HG03139 (cell line): ENCODE measurements around the gene YAP1.

Source experiments
- ATAC-seq: cut with Tn5 transposase; IDR thresholded peaks from one replicate; pipeline ENCODE4 v1.9.1; 2021; ENCODE audit not compliant: unreplicated experiment

The YAP1 gene

DNA sequence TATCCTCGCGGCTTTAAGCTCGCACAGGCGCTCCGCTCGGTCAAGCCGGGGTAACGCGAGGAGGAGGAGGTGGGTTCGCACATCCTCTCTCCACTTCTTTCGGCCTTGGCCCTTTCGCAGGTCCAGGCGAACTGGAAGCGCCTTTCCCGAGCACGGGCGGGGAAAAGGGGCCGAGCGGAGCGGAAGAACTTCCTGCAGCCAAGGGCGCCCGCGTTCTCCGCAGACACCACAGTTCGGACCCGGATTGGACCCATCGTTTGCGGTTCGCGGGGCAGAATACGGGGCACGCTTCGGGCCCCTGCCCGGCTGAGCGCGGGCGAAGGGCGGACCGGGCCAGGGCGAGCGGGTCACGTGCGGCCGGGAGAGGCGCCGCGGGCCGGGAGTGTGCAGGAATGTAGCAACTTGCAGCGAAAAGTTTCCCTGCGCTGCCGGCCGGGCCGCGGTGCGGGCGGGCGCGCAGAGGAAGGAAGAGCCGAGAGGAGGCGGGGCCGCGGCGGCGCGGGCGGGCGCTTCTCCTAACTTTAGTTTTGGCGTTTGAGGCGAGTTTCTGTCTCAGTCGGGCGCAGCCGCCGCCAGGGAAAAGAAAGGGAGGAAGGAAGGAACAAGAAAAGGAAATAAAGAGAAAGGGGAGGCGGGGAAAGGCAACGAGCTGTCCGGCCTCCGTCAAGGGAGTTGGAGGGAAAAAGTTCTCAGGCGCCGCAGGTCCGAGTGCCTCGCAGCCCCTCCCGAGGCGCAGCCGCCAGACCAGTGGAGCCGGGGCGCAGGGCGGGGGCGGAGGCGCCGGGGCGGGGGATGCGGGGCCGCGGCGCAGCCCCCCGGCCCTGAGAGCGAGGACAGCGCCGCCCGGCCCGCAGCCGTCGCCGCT lies at the start of gene YAP1:
Gene YAP1, plus strand, starts transcription at position 552 of the 865 bp plus-strand sequence. CDS start 402 bp downstream, outside the sequence.
- ATAC-seq, result peak; percentile 86

DNA sequence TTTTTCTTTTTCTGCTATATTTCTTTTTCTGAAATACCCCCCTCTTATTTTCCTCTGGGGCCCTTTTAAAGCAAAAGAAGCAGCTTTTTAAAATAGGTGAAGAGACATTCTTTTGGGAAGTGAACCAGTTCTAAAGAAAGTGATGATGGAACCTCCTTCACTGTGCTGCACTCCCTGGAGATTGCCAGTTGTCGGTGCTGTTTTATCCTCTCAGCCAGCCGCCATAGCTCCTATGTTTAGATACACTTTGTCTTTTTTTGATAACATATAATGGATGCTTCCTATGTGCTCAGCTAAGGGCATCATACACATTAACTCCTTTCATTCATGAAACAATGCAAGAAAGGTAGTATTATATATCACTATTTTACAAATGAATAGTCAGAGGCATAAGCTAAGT lies 49.0 kb upstream of the YAP1 start:
- ATAC-seq, result no peak

DNA sequence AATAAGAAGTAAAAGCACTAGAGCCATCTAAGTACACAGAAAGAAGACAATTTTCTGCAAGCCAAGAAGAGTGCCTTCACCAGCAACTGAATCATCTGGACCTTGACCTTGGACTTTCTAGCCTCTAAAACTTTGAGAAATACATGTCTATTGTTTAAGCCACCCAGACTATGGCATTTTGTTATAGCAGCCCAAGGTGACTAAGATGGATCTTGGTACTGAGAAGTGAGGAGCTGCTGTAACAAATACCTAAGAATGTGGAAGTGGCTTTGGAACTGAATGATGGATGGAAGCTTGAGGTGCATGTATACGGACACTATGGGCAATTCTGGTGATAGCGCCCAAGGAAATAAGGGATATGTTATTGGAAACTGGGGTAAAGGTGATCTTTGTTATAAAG lies 48.1 kb upstream of the YAP1 start:
- ATAC-seq, result no peak

DNA sequence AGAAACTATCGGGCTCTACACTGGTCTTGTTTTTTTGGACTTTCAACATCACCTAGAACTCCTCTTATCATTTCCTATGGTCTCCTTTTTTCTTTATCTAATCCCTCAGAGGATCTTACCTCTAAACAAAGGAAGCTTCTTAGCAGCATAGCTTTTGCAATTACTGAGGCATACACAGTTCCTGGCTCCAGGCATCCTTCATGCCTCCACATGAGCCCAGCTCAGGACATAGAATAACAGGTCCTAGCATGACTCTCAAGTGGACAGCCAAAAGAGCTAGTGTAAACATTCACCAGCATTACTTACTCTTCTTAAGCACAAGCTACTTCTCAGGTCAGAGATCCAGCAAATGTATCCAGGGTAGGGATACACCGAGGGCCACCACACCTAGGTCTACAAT lies 45.9 kb upstream of the YAP1 start:
- ATAC-seq, result no peak

DNA sequence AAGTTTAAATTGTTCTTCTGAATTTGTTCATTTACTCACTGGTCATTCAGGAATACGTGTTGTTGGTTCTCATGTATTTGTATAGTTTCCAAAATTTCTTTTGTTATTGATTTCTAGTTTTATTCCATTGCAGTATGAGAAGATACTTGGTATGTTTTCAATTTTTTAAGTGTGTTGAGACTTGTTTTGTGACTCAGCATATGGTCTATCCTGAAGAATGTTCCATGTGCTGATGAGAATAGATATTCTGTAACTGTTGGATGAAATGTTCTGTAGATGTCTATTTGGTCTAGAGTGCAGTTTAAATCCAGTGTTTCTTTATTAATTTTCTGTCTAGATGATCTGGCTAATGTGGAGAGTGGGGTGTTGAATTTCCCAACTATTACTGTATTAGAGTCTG lies 39.5 kb upstream of the YAP1 start:
- no peak for ATAC-seq

DNA sequence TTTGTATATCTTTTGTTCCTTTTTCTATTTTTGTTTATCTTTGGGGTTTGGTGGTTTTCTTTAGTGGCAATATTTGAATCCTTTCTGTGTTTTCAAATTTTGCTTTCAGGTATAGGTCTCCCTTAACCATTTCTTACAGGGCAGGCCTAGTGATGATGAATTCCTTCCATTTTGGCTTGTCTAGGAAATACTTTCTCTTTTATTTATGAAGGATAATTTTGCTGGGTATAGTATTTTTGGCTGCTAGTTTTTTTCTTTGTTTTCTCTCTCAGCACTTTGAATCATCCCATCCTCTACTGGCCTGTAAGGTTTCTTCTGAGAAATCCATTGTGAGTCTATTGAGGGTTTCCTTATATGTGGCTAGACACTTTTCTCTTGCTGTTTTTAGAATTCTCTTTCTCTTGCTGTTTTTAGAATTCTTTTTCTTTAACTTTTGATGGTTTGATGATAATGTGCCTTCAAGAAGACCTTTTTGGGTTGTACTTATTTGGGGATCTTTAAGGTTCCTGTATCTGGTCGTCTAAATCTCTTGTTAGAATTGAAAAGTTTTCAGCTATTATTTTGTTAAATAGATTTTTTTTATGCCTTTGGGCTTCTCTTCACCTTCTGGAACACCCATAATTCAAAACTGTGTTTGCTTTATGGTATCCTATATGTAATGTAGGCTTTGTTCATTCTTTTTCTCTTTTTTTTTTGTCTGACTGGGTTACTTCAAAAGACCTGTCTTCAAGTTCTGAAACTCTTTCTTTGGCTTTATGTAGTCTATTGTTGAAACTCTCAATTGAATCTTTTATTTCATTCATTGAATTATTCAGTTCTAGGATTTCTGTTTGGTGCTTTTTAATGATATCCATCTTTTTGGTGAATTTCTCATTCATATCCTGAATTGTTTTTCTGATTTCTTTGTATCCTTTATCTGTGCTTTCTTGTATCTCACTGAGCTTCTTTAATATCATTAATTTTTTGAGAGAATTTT lies 38.5 kb upstream of the YAP1 start:
- no peak for ATAC-seq

DNA sequence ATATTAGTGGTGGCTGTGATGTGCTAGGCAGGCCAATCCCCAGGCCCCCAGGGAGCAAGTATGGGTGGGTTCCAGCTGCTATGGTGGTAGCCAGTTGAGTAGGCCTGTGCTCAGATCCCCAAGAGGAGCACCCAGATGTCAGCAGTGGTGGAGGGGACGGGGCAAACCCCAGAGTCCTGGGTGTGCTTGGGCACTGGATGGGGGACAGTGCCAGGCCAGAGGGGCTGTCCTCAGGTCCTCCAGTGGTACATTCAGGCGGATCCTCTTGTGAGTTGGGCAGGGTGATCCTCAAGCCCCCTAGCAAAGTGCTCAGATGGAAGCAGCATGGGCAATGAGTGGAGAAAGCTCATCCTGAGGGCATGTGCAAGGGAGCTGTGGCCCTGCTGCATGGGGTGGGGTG lies 37.0 kb upstream of the YAP1 start:
- ATAC-seq, result no peak

DNA sequence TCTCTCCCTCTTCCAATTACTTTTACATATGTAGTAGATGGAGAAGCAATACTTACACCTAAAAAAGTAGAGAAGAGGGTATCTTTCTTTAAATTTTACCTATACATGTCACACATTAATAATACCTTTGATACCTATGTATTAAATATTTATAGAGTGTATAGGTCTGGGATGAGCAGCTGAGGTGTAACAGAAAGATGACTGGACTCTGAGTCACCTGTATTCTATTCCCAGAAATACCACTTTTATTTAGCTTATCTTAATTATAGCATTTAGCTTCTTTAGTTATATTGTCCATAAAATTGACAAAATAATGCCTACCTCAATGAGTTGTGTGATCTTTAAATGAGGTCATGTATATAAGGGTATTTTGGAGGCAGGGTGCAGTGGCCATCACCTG lies 30.6 kb upstream of the YAP1 start:
- no peak for ATAC-seq

DNA sequence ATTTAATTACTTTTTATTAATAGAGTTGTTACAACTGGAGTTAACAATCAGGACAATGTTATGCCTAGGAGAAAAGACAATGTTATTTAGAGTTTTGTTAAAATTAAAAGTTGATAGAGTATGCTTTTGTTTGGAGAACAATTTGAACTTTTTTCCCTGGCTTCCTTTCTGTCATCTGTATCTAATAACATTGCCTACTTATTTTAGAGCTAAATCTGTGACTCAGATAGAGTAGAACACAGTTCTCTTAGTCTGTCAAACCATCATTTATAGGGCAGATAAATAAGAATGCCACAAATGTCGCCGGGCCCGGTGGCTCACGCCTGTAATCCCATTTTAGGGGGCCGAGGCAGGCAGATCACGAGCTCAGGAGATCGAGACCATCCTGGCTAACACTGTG lies 28.9 kb upstream of the YAP1 start:
- ATAC-seq, result no peak

DNA sequence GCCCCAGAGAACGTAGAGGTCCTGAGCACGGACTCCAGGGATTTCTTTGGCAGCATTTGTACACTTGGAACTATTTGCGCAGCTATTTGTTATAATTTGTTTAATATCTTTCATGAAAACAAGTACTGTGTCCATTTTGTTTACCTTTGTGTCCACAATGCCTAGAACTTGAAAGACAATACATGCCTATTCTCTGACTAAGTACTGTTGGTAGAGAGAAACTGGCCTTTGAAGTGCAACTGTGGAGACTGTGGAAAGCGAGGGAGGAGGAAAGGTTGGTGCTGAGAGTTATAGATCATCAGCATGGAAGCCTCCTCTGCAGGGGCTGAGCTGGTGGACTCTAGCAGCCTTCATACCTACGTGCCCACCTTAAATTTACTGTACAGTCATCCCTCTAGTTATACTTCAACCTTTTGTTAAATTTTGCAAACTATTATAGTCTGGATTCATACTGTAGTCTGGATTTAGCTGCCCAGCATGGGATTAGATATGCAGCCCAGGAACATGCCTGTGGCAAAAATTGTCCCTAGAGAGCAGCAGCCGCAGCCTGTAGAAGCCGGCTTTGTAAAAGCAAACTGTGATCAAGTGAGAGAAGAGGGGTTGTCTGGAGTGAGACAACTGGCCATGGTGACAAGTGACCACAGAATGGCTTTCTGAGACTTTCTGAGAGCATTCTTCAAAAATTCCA lies 24.2 kb upstream of the YAP1 start:
- ATAC-seq, result no peak

DNA sequence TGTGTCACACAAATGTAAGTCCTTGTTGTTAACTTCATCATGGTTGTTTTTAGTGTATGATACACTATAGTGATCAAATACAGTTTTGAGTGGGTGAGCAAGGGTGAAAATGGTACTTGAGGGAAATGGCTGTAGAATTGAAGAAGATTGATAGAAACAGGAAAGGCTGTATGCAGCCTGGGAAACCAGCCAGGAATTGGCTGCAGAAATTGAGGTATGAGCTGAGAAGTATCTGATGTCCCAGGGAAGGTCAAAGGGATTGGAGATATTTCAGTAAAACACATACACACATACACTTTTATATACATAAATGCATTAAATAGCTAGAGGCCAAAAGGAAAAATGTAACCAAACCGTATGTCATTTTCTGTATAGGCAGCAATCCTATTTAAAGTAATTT lies 13.1 kb upstream of the YAP1 start:
- no peak for ATAC-seq

DNA sequence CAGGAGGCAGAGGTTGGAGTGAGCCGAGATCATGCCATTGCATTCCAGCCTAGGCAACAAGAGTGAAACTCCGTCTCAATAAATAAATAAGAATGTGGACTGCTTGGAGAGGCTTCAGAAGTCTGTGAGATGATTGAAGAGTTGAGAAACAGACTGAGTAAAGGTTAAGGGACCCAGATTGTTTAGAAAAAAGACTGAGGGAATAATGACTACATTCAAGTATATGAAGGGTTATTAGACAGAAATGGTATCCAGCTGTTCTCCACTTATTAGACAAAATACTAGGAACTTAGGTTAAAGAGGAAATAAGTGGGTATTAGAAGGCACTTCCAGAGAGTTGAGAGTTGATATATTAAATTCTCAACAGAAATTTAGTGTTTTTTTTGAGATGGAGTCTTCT lies 10.5 kb upstream of the YAP1 start:
- ATAC-seq, result no peak

DNA sequence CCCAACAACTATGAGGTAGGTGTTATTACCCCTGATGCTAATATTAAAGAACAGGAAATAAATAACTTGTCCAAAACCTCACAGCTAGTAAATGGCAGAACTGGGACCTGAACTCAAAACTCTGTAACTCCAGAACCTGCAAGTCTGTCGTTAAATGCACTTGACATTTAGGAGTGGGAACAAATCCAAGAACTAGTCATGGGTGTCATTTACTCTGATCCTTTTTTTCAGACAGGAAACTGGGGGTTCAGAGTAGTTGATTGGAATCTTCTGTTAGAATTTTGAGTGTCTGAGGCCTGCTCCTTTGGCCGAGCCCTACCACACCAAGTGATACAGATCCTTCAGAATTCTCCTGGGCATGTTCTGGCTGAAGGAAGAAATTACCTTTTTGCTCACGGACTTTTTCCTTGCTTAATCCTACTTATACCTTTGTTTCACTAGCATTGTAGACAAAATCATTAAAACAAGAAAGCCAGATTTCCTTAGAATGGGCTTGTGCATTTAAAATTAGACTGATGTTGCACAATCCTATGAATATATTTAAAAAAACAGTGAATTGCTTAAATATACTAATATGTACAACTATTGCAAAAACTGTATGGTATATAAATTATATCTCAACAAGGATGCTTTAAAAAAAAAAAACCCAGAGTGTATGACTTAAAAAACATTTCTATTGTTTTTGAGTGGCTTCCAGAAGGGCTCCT lies 1.4 kb upstream of the YAP1 start:
- ATAC-seq, result no peak

DNA sequence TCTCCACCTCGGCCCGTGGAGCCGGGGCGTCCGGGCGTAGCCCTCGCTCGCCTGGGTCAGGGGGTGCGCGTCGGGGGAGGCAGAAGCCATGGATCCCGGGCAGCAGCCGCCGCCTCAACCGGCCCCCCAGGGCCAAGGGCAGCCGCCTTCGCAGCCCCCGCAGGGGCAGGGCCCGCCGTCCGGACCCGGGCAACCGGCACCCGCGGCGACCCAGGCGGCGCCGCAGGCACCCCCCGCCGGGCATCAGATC lies 439 bp downstream of the YAP1 start:
- peak; percentile 3 for ATAC-seq

DNA sequence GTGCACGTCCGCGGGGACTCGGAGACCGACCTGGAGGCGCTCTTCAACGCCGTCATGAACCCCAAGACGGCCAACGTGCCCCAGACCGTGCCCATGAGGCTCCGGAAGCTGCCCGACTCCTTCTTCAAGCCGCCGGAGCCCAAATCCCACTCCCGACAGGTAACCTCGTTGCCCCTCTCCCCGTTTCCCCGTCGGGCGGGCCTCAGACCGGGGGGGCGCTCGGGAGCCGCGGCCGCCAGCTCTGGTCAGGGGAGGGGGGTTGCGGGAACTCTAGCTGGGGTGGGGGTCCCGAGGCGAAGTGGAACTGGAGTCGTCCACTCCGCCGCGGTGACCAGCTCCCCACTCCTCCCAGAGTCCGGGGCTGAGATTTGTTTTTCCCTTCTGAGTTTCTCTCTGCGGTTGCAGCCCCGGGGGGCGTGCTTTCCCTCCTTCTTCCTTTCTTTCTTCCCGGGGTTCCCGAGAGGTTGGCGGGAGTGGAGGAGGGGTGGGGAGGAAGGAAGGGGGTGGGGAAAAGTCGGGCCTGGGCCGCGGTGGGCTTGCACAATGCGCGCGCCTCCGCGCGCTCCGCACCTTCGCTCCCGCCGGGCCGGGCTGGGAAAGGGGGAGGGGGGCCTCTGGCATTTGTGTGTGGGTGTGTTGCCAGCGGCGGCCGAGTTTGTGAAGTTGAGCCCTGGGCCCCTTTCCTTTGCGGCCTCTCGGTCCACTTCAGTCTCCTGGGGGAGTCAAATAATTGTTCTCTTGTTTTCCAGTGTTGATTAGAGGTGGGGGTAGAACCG lies 952 bp downstream of the YAP1 start:
- ATAC-seq, result no peak

DNA sequence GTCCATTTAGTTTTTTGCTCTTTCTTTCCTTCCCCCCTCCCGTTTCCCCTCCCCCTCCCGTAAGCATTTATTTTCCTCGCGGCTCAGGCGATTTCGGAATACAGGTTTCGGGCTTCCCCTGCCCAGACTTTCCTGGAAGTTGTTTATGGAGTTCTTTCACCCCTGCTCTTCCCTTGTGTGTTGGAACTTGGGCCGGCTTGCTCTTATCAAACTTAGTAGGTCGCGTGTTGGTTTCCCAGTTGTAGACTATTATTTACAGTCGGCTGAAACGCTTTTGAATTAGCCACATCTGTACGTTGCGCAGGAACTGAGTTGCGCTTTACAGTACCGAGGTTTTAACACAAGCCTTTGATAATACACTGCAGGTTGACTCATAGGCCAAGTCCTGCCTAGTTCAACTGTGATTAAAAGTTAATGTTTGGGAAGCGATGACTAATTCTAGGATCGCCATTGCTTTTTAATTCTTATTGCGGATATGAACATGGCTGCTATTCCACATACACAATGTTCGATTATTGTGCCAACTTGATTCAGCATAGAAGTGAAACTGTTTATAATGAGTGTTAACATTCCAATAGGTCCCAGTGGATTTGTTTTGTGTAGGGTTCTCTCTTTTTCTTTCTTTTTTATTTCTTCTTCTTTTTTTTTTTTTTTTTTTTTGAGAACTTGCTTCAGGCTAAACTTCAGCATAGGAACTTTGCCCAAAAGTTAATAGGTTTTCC lies 1.7 kb downstream of the YAP1 start:
- ATAC-seq, result no peak

DNA sequence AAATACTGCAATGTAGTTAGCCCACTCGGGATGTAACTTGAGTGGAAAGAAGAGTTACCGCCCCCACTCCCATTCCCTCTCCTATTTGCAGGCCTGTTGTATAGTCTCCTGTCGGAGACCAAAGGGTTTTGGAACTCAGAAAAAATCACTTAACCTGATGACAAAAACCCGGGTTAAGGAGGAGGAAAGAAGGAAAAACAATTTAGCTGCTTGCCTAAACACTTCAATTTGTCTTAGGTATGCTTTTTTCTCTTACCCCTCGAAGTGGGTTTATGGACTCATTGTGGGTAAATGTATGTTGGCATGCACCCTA lies 2.2 kb downstream of the YAP1 start:
- ATAC-seq, result no peak

DNA sequence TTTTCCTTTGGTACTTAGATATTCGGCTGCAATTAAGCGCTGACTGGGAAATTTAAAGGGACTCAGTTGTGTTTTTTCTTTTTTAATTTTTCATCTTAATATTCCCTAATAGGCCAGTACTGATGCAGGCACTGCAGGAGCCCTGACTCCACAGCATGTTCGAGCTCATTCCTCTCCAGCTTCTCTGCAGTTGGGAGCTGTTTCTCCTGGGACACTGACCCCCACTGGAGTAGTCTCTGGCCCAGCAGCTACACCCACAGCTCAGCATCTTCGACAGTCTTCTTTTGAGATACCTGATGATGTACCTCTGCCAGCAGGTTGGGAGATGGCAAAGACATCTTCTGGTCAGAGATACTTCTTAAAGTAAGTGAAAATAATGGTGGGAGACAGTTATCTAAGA lies 3.8 kb downstream of the YAP1 start:
- no peak for ATAC-seq

DNA sequence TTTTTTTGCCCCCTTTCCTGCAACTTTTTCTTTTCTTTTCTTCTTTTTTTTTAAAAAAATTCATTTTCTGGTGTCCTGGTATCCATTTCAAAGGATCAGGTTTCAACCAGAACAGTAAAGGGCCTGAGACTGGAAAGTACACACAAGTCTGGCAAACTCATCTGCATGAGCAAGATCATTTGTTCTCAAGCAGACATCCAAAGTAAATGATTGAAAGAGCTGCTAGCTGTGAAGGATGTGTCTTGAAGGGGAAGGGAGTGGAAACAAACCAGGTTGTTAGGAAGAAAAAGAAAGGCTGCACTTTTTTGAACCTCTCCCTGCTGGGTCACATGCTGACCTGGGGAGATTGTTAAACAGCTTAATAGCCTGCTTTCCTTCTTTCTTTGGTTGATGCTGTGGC lies 5.3 kb downstream of the YAP1 start:
- no peak for ATAC-seq
